Body of pancreas (tissue), 4 donors: ENCODE results near the gene PCGF3.

ENCODE experiments used
- CTCF ChIP-seq, 7 experiments: fragments of 450-650 bp in 4 of 7; fragments of 200-600 bp in 3 of 7; sonication (generic) in 3 of 7; IDR thresholded peaks; one replicate each; pipeline ENCODE4 v1.5.1; 2016 to 2019; ENCODE audit warnings: antibody characterized with exemption in 7 of 7
- POLR2A ChIP-seq, 3 donors: fragments of 450-650 bp; IDR thresholded peaks; one replicate each; pipeline ENCODE4 v1.6.1; 2016; ENCODE audit warnings: antibody characterized with exemption in 3 of 3, mild to moderate bottlenecking in 2 of 3

- TF ChIP-seq CTCF (IDR thresholded peaks at IDR 0.05) (no peak), POLR2A (IDR thresholded peaks at IDR 0.05) (no peak)
Observed at GRCh38 chr4:791898-792625, 86.4 kb downstream of the PCGF3 start.
